GM12891 (cell line): Measurements from ENCODE around the gene PARP16.

Experiments used
- DNase-seq: peaks from one replicate; pipeline ENCODE4 v3.0.0; 2011; ENCODE audit warnings: low spot score; ENCODE audit not compliant: insufficient read length
- FAIRE-seq: peaks from 2 replicates; lab custom pipeline; 2011; peaks lifted over from hg19 to GRCh38; lab: Jason Lieb, UNC
- PAX5 ChIP-seq: IDR thresholded peaks from 2 replicates; pipeline ENCODE4 v1.6.1; 2011; ENCODE audit warnings: low read length, moderate library complexity, mild to moderate bottlenecking; ENCODE audit not compliant: insufficient read depth, severe bottlenecking
- POLR2A ChIP-seq: IDR thresholded peaks from 2 replicates; pipeline ENCODE4 v1.6.1; 2011; ENCODE audit warnings: low read depth, low read length, control low read depth
- POLR2AphosphoS5 ChIP-seq: IDR thresholded peaks from 2 replicates; pipeline ENCODE4 v1.6.1; 2011; ENCODE audit warnings: low read depth, low read length, control low read depth
- POU2F2 ChIP-seq: IDR thresholded peaks from 2 replicates; pipeline ENCODE4 v1.6.1; 2011; ENCODE audit warnings: low read depth, mild to moderate bottlenecking, control low read depth, low read length, moderate library complexity
- SPI1 ChIP-seq: IDR thresholded peaks from 2 replicates; pipeline ENCODE4 v1.6.1; 2011; ENCODE audit warnings: low read depth, low read length, control low read depth
- TAF1 ChIP-seq: IDR thresholded peaks from 2 replicates; pipeline ENCODE4 v1.6.1; 2011; ENCODE audit warnings: low read depth, low read length, control low read depth

Gene PARP16

GRCh38 chr15:65264863-65265430 lies 21.7 kb downstream of the PARP16 start:
- no peak for FAIRE-seq
- no peak for DNase-seq
- TF ChIP-seq TAF1: no peak
- no peak for TF ChIP-seq SPI1
- no peak for TF ChIP-seq PAX5
- no peak for TF ChIP-seq POLR2A
- TF ChIP-seq POLR2AphosphoS5: no peak

GRCh38 chr15:65263313-65263712 lies 23.4 kb downstream of the PARP16 start:
- TF ChIP-seq POLR2AphosphoS5 (no peak), POU2F2 (no peak), POLR2A (no peak), SPI1 (no peak), PAX5 (no peak), TAF1 (no peak)
- FAIRE-seq: no peak
- DNase-seq: no peak

- DNase-seq: no peak
- TF ChIP-seq SPI1 (no peak), POLR2A (no peak), PAX5 (no peak), POU2F2 (no peak), POLR2AphosphoS5 (no peak), TAF1 (no peak)
- no peak for FAIRE-seq
Observed at GRCh38 chr15:65260968-65261367, 25.7 kb downstream of the PARP16 start.

GRCh38 chr15:65259367-65259797 lies 27.3 kb downstream of the PARP16 start:
- DNase-seq (no peak), FAIRE-seq (no peak)
- no peak for TF ChIP-seq TAF1
- no peak for TF ChIP-seq POU2F2
- TF ChIP-seq PAX5: no peak
- TF ChIP-seq SPI1: no peak
- no peak for TF ChIP-seq POLR2AphosphoS5
- no peak for TF ChIP-seq POLR2A

- TF ChIP-seq TAF1 (no peak), POLR2AphosphoS5 (no peak), POLR2A (no peak), SPI1 (no peak), PAX5 (no peak)
- FAIRE-seq (no peak), DNase-seq (no peak)
Observed at GRCh38 chr15:65258375-65259262, 28.1 kb downstream of the PARP16 start.

- DNase-seq (no peak), FAIRE-seq (no peak)
- TF ChIP-seq POU2F2 (no peak), SPI1 (no peak), PAX5 (no peak), POLR2A (no peak), POLR2AphosphoS5 (no peak), TAF1 (no peak)
Observed at GRCh38 chr15:65255486-65256140, 31.1 kb downstream of the PARP16 start.

GRCh38 chr15:65254758-65255157 lies 31.9 kb downstream of the PARP16 start:
- FAIRE-seq (no peak), DNase-seq (no peak)
- no peak for TF ChIP-seq POLR2A
- no peak for TF ChIP-seq SPI1

- TF ChIP-seq POU2F2 (no peak), PAX5 (no peak), POLR2A (no peak), SPI1 (no peak), POLR2AphosphoS5 (no peak), TAF1 (no peak)
- no peak for DNase-seq
- no peak for FAIRE-seq
Observed at GRCh38 chr15:65254356-65254755, 32.3 kb downstream of the PARP16 start.

GRCh38 chr15:65249641-65250040 lies 37.0 kb downstream of the PARP16 start:
- TF ChIP-seq POLR2AphosphoS5: no peak
- TF ChIP-seq POLR2A: no peak
- no peak for TF ChIP-seq TAF1
- peak; percentile 24; the same call in 1 of the 2 replicates for TF ChIP-seq SPI1
- peak; percentile 35 for TF ChIP-seq PAX5
- no peak for TF ChIP-seq POU2F2
- peak; percentile 37 for DNase-seq
- FAIRE-seq: peak; percentile 65
